GM19324 (cell line): ENCODE results near the gene S100A16.
"Not testable (repeated sequence)": the region's sequence is repeated elsewhere in the genome, so short reads cannot be mapped to it uniquely, and the experiment has no call there.

Experiments
- ATAC-seq: cut with Tn5 transposase; IDR thresholded peaks from one replicate; pipeline ENCODE4 v1.9.1; 2021; ENCODE audit warnings: mild to moderate bottlenecking, moderate library complexity; ENCODE audit not compliant: unreplicated experiment, low FRiP score

Gene S100A16

DNA sequence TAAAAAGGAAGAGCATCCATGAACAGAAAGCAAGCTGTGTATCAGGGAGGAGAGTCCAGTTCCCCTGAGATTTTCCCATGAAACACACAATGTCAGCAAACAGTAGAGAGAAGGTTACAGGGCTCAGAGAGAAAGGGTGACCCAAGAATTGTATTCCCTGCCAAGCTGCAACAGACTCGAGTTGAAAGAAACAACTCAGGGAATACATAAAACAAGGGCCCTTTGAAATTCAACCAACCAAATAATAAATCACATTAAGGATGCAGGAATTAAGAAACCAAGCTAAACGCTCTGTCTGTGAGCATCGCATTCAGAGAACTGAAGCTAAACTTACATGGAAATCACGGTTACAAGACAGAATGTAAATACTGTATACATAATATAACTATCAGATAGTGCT lies 20.2 kb downstream of the S100A16 start:
- ATAC-seq = no peak

DNA sequence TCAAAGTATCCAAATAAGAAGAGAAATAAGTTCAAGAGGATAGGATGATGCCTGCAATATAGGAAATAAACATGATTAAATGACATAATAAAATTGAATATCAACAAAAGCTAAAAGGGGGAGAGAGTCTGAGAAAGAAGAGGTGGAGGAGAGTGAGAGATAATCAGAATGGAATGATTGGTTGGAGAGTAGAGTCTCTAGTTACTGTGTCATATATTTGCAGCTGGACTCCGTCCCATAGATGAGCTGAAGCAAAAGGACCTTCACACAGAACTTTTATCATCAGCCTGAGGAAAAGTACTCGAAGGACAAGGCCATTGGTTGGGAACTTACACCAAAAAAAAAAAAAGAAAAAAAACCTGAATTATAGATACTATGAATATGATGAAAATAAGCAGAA lies 24.5 kb downstream of the S100A16 start:
- no peak for ATAC-seq

DNA sequence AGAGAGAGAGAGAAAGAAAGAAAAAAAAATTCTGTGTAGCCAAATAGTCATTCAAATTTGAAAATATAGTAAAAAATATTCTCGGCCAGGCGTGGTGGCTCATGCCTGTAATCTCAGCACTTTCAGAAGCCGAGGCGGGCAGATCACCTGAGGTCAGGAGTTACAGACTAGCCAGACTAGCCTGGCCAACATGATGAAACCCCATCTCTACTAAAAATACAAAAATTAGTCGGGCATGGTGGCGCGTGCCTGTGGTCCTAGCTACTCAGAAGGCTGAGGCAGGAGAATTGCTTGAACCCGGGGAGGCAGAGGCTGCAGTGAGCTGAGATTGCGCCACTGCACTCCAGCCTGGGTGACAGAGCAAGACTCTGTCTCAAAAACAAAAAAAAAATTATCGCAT lies 24.9 kb downstream of the S100A16 start:
- not testable (repeated sequence) for ATAC-seq

DNA sequence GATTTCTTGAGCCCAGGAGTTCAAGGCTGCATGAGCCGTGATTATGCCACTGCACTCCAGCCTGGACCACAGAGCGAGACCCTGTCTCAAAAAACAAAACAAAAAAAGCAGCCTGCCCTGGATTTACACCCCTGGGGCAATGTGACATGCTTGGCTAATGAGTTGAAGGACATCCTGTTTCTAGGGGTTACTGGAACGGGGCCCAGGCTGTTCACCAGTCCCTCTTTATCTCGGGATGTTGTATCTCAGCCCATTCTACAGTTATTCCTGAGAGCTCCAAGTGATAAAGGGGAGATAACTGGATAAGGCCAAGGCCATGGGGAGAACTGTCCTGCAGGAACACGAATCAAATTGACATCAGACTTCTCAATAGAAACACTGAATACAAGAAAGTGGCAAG lies 25.6 kb downstream of the S100A16 start:
- no peak for ATAC-seq

DNA sequence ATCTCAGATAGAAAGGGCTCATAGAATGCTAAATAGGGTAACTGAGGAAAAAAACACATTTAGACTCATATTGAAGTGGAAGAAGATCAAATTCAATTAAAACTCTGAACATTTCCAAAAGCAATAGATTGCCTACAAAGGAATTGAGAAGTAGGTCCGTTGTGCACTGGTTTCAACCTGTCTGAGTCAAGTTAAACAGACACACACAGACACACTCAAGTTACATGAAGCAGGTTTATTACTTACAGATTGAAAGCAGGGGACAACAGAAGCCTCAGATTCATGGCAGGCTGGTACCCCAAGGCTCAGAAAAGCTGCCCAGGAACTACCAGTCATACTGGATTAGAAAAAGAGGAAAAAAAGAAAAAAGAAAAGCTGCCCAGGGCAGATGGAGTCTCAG lies 26.6 kb downstream of the S100A16 start:
- ATAC-seq = no peak

DNA sequence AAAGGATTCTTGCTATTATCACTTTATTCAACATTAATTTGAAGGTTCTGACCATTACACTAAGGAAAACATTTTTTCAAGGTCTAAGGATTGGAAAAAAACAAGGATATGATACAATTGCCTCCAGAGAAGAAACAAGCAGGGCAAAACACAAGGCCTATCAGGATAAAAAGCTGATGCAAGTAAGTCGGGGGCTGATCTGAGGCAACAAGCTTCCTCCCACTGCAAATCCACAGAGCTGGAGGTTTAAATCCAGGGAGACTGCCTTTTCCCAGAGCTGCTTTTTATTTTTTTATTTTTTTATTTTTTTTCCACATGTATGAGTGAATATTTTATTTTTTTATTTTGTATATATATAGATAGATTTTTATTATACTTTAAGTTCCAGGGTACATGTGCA lies 27.9 kb downstream of the S100A16 start:
- no peak for ATAC-seq

DNA sequence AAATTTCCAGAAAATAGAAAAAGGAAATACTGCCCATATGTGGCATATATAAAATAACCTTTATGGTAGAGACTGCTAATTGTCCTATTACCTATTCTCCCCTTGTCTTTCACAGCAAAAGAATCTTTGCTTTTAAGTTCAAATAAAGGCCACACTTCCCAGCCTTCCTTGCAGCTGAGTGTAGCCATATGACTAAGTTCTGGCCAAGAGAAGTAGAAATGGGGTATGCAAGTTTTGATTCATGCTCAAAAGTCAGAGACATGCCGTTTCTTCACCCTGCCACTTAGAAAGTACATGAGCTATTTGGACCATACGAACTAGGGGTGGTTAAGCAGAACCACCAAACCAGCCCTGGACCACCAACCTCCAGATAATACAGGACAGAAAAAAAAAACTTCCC lies 29.0 kb downstream of the S100A16 start:
- ATAC-seq = no peak

DNA sequence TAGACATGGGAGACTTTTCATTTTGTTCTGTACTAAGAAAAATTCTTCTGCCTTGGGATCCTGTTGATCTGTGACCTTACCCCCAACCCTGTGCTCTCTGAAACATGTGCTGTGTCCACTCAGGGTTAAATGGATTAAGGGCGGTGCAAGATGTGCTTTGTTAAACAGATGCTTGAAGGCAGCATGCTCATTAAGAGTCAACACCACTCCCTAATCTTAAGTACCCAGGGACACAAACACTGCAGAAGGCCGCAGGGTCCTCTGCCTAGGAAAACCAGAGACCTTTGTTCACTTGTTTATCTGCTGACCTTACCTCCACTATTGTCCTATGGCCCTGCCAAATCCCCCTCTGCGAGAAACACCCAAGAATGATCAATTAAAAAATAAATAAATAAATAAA lies 29.4 kb downstream of the S100A16 start:
- not testable (repeated sequence) for ATAC-seq

DNA sequence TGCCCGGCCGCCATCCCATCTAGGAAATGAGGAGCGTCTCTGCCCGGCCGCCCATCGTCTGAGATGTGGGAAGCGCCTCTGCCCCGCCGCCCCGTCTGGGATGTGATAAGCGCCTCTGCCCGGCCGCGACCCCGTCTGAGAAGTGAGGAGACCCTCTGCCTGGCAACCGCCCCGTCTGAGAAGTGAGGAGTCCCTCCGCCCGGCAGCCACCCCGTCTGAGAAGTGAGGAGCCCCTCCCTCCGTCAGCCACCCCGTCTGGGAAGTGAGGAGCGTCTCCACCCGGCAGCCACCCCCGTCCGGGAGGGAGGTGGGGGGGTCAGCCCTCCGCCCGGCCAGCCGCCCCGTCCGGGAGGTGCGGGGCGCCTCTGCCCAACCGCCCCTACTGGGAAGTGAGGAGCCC lies 30.1 kb downstream of the S100A16 start:
- not testable (repeated sequence) for ATAC-seq

DNA sequence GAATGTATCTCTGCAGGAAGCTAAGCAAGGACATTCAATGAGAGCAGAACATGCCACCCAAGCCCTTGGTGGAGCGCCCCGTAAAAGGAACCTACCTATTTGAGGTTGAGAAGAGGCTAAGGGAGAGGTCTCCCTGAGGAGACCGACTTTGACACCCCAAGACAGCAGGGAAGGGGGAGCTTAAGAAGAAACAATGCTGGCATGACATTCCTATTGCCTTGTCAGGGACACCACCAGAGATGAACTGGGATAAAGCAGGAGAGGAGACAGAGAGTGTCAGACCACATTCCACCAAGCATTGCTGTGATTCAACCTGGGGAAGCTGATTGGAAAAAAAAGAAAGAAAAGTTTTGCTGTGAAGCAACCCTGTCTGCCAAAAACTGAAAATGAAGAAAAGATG lies 34.0 kb downstream of the S100A16 start:
- ATAC-seq = no peak

DNA sequence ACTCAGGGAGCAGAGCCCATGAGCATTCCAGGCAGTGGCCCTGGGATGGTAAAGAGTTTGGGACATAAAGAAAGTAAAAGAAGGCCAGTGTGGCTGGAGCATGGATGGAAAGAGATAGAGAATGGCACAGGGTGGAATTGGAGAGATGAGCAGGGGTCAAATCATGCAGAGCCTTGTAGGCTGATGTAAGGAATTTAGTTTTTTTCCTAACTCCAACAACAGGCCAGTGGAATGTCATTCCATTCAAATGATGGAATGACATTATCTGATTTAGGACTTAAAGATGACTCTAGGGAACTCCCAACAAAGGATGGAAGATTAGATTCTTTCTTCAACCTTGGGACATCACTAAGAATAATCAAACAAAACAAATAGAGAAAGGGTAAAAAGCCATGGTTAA lies 34.4 kb downstream of the S100A16 start:
- no peak for ATAC-seq

DNA sequence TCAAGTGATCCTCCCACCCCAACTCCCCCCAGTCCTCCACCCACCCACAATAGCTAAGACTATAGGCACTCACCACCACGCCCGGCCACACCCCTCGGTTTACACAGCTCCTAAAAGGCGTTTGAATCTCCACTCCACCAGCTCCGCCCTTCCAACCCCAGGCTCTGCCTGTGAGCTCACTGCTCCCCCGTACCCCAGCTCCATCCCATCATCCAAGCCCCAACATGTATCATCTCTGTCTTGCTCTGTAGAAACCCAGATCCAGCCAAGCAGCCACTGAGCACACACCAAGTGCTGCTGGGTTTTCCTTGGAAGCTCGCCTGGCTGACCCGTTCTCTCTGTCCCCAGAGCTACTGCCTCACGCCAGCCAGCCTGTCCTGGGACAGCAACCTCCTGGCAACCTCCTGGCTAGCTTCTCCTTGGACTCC lies 35.3 kb downstream of the S100A16 start:
- ATAC-seq = no peak

DNA sequence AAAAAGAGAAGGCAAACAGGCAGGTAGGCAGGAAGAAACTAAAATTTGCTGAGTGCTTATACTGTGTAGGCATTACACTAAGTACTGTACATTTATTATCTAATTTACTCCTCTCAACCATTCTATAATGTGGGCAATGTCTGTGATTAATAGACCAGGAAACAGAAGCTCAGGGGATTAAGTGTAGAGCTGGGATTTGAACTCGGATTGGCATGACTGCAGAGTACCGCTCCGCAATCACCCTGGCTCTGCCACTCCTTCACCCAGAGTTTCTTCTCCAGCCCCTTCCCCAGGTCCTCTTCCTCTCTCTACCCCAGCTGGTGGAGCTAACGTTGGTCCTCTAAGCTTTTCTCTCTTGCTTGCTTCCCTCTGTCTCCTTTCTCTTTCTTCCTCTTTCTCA lies 35.8 kb downstream of the S100A16 start:
- ATAC-seq = no peak

DNA sequence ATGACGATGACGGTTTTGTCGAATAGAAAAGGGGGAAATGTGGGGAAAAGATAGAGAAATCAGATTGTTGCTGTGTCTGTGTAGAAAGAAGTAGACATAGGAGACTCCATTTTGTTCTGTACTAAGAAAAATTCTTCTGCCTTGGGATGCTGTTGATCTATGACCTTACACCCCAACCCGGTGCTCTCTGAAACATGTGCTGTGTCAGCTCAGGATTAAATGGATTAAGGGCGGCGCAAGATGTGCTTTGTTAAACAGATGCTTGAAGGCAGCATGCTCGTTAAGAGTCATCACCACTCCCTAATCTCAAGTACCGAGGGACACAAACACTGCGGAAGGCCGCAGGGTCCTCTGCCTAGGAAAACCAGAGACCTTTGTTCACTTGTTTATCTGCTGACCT lies 37.4 kb downstream of the S100A16 start:
- not testable (repeated sequence) for ATAC-seq

DNA sequence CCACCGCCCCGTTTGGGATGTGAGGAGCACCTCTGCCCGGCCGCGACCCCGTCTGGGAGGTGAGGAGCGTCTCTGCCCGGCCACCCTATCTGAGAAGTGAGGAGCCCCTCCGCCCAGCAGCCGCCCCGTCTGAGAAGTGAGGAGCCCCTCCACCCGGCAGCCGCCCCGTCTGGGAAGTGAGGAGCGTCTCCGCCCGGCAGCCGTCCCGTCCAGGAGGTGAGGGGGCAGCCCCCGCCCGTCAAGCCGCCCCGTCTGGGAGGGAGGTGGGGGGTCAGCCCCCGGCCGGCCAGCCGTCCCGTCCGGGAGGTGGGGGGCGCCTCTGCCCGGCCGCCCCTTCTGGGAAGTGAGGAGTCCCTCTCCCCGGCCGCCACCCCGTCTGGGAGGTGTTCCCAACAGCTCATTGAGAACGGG lies 37.9 kb downstream of the S100A16 start:
- not testable (repeated sequence) for ATAC-seq

DNA sequence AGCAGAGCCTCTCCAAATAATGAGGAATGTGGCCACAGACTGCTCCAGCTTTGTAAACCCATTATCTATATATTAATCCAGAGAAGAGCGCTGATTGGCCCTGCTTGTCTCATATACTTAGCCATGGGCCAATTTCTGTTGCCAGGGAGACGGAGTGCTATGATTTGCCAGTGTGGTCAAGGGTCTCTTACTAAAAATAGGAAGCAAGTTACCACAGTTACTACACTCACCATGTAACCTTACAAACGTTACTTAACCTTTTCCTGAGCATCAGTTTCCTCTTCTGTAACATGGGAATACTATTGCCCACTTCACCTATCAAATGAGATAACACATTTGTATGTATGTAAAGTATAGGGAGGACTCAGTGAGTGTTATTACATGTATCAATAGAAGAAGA lies 39.6 kb downstream of the S100A16 start:
- no peak for ATAC-seq

DNA sequence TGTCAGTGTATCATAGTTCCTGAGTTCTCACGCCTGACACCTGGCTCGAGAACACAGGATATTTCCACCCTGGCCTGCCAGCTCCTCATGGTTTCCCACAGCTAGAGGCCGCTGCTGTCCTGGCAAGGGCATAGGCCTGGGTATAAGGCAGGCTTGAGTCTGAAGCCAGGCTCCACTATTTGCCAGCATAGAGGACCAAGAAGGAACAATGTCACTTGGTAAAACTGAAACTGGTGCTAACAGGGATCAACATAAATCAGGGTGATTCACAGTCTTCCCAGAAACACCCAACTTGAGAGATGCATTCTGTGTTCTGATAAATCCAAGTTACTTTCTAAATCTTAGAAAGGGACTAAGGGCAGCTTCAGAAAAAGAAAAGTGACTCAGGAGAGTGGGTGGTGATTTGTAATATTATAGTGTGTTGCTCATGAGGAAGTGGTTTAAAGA lies 40.3 kb downstream of the S100A16 start:
- ATAC-seq = peak; percentile 56

DNA sequence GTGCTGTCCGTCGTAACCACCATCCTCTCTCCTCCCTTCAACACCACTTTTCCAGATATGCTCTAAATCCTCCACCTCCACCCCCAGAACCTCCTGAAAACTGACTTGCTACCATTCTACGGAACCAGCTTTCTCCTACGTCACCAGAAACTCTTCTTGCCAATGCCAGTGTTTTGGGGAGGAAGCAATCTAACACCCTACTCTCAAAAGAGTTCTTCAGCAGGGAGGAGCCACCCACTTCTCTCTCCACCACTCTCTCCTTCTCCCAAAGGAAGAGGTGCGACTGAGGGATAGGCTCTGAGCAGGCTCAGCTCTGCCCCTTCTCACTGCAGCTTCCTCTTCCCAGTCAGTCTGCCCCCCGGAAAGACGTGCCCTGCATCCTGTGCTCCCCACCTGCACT lies 41.2 kb downstream of the S100A16 start:
- no peak for ATAC-seq

DNA sequence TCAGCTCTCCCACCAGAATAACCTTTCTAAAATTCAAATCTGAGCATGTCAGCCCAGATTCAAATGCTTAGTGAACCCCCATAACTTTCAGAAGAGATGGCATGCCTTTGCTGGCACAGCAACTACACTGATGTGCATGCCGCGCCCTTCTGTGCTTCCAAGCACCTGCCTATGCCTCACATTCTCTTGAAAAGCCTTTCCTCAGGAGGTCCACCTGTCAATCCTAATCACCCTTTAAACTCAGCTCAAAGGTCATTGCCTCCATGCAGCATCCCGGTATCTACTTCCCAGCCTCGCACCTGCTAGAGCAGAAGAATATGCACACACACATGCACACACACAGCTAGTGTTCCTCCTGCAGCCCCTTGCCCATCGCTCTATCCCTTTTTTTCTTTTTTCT lies 42.1 kb downstream of the S100A16 start:
- no peak for ATAC-seq

DNA sequence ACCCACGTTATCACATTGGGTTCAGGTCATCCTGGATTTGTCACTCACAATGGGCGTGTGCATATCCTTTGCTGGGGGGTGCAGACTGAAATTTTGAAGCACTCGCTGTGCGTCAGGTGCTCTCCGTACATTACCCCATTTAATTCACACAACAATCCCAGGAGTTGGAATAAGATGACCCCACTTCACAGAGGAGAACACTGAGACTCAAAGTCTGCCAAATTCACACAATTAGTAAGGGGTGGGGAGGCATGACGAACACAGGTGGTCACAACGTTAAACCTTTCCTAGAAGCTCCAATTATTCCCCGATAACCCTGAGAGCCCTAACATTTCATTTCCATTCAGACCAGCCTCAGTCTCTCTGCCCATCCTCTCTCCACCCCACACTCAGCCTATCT lies 43.5 kb downstream of the S100A16 start:
- ATAC-seq = no peak

DNA sequence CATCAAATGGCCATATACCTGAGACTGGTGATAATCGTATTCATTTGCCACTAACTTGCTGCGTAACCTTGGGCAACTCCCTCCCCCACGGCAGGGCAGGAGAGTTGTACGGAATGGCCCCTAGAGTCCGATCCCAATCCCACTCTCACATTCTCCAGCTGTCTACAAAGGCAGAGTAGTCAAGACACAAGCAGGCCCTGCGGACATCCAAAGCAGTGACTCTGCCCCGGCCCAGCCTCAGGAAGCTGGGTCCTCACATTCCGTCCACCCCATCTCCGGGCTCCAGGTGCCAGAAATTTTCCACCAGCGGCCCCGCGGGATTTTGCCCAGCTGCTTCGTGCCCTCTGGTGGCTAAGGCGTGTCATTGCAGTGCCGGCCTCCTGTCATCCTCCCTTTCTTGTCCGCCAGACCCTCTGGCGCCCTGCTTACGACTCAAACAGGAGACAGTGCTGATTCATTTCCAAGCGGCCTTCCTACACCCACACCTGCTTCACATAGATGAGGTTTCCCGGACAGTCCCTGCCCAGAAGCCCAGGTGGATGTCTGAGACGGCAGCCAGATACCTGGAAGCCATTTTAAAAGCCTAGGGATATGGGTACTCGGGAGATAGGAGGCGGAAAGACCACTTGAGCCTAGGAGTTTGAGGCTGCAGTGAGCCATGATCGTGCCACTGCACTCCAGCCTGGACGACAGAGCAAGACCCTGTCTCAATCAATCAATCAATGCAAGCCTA lies 44.4 kb downstream of the S100A16 start:
- ATAC-seq = no peak

DNA sequence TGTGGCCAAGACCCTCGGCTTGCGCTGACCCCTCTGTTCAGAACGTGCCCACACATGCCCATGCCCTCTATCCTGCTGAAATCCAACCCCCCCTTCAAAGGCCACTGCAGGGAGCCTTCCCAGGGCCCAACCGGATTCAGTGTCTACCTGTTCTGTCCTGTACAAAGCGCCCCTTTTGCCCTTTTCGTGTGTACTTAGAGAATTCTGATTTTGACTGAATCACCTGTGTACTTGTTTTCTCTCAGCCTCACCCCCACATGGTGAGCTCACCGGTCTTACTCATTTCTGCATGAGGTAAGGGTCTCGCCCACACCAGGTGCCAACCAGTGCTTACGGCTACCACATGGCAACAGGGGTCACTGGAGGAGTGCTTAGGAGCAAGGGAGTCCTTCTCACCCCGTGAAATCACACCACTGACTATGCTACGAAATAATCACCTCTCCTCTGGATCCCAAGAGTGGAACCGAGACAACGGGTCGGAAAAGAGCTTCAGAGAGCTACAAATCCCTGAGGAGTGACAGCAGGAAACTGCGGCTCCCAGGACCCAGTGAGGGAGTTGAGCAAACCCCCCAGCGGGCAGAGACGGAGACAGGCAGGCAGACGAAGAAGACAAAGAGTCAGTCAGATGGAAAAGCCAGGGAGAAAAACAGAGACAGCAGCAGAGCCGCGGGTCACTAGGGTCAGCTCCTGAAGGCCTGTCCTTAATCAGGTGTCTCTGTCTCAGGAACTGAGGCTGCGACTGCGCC lies 45.1 kb downstream of the S100A16 start:
- no peak for ATAC-seq
